HG03460 (cell line): Measurements from ENCODE around the gene DNAJB8.

ENCODE experiments used
- ATAC-seq: cut with Tn5 transposase; IDR thresholded peaks from one replicate; pipeline ENCODE4 v1.9.1; 2021; ENCODE audit not compliant: unreplicated experiment

The DNAJB8 gene

GRCh38 chr3:128413413-128414205 lies 53.1 kb downstream of the DNAJB8 start:
- no peak for ATAC-seq

GRCh38 chr3:128413003-128413370 lies 53.7 kb downstream of the DNAJB8 start:
- ATAC-seq, result no peak
